HG03060 (cell line): ENCODE data around the gene MYPN.
"Not testable (repeated sequence)": the region's sequence is repeated elsewhere in the genome, so short reads cannot be mapped to it uniquely, and the experiment has no call there.

ENCODE experiments used
- ATAC-seq: cut with Tn5 transposase; IDR thresholded peaks from one replicate; pipeline ENCODE4 v1.9.1; 2021; ENCODE audit warnings: low read depth, moderate number of reproducible peaks; ENCODE audit not compliant: unreplicated experiment

MYPN gene

GRCh38 chr10:68133523-68133922 is 24.2 kb downstream of the MYPN start:
- ATAC-seq, result no peak

GRCh38 chr10:68135362-68135761 is 26.1 kb downstream of the MYPN start:
- ATAC-seq, result no peak

GRCh38 chr10:68135922-68136792 is 26.9 kb downstream of the MYPN start:
- ATAC-seq, result no peak

- no peak for ATAC-seq
These were observed 27.9 kb downstream of the MYPN start for GRCh38 chr10:68137171-68137570.

GRCh38 chr10:68138526-68138925 is 29.2 kb downstream of the MYPN start:
- ATAC-seq, result no peak

- no peak for ATAC-seq
These were observed 30.4 kb downstream of the MYPN start for GRCh38 chr10:68139448-68140272.

- no peak for ATAC-seq
These were observed 33.5 kb downstream of the MYPN start for GRCh38 chr10:68142761-68143160.

- no peak for ATAC-seq
These were observed 35.4 kb downstream of the MYPN start for GRCh38 chr10:68144709-68145108.

GRCh38 chr10:68145705-68146104 is 36.4 kb downstream of the MYPN start:
- ATAC-seq, result no peak

GRCh38 chr10:68146133-68146532 is 36.8 kb downstream of the MYPN start:
- no peak for ATAC-seq

- no peak for ATAC-seq
These were observed 42.2 kb downstream of the MYPN start for GRCh38 chr10:68151453-68151852.

GRCh38 chr10:68153473-68154210 is 44.4 kb downstream of the MYPN start:
- peak; percentile 61 for ATAC-seq

- no peak for ATAC-seq
These were observed 44.9 kb downstream of the MYPN start for GRCh38 chr10:68154211-68154497.

GRCh38 chr10:68155615-68156210 is 46.4 kb downstream of the MYPN start:
- no peak for ATAC-seq

GRCh38 chr10:68156373-68157185 is 47.3 kb downstream of the MYPN start:
- ATAC-seq, result no peak

GRCh38 chr10:68157522-68157921 is 48.2 kb downstream of the MYPN start:
- not testable (repeated sequence) for ATAC-seq

GRCh38 chr10:68158031-68158430 is 48.7 kb downstream of the MYPN start:
- ATAC-seq, result no peak

- ATAC-seq, result peak; percentile 98
These were observed 54.4 kb downstream of the MYPN start for GRCh38 chr10:68163735-68164134.

- no peak for ATAC-seq
These were observed 56.4 kb downstream of the MYPN start for GRCh38 chr10:68165643-68166042.
